NCI-H82 (cell line): Measurements from ENCODE around the gene VWA2.

Experiments used
- DNase-seq: peaks from one replicate; lab custom pipeline; 2025; lab: John Stamatoyannopoulos, UW

VWA2 gene

DNA sequence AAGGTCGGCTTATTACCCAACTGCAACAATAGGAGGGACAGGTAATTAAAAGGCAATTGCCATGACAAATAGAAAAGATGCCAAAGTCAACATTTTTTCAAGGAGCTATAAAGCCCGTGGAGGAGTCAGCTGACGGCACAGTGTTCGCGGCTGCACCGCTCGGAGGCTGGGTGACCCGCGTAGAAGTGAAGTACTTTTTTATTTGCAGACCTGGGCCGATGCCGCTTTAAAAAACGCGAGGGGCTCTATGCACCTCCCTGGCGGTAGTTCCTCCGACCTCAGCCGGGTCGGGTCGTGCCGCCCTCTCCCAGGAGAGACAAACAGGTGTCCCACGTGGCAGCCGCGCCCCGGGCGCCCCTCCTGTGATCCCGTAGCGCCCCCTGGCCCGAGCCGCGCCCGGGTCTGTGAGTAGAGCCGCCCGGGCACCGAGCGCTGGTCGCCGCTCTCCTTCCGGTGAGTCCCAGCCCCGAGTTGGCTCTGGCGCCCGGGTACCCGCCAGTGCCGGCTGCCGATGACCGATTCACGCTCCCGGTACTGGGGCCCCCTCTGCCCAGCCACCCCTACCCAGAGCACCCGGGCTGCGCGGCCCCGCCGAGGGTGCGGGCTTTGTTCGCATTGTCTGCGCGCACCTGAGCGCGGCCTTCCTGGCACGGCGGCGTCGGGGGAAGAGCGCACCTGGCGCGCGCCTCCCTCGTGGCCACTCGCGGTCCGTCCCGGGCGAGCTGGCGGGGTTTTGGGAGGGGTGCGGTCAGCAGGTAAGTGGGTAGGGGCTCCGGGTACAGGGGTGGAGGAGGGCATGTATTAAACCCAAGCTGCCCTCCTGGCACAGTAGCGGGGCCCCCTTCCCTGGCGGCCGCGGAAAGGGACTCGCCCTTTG lies at the start of gene VWA2:
TSS of gene VWA2 (plus strand) at position 138 of the 877 bp plus-strand sequence. CDS start 9,460 bp downstream, outside the sequence.
- no peak for DNase-seq

DNA sequence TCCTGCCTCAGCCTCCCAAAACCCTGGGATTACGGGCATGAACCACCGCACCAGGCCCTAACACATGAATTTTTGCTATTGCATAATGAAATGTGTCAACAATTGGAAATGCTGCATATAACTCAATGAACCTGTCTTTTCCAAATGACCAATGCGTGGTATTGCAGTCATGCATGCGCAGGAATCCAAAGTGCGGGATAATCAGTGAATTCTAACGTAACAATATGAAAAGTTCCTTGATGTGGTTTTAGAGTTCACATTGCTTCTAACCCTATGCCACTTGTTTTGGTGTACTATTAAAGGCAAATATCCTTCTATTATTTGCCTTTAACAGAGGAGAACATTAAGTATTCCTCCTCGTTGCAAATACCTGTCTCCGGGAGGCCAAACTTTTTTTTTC lies 49.4 kb upstream of the VWA2 start:
- no peak for DNase-seq

DNA sequence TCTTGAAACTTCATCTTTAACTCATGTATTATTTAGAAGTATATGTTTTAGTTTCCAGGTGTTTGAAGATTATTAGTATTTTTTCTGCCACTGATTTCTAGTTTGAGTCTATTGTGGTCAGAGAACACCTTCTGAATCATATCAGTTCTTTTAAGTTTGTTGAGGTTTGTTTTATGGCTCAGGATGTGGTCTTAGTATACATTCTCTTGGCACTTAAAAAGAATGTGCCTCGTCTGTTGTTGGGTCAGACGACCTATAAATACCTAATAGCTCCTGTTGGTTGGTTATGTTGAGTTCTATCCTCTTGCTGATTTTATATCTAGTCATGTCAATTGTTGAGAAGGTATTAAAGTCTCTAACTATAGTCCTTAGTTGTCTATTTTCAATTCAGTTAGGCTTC lies 44.0 kb upstream of the VWA2 start:
- DNase-seq: no peak

DNA sequence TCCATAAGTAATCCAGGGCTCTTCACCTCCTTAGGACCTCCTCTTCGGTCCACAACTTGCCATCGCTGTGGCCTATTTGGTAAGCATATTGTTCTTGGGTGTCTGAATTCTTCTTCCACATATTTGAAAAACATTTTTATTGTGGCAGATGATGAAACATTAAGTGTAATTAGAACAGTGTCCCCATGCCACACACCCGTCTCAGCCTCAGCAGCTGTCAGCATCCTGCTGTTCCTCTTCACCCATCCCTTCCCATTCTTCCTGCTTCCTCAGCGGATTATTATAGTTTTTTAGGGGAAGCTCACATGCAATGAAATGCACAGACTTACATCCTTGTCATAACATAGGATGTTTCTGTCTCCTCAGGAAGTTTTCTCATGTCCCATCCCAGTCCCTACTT lies 39.8 kb upstream of the VWA2 start:
- no peak for DNase-seq

- no peak for DNase-seq
Observed at GRCh38 chr10:114202812-114203211, 36.2 kb upstream of the VWA2 start.

DNA sequence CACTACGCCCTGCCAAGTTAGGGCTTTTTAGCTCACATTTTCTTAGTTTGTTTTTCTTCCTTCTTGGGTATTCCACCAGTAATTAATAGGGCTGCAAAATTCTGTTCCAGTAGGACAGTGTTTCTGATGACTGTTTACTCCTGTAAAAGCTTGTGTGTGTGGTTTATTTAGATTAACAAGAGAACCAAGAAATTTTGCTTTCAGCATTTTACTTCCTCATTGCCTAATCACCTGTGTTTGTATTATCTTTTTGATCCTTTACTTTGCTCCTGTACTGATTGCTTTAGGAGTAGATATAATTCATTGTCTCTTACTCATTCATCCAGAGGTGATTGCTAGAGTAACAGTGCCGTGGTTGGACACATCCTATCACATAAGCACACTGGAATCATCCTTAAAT lies 32.2 kb upstream of the VWA2 start:
- no peak for DNase-seq

DNA sequence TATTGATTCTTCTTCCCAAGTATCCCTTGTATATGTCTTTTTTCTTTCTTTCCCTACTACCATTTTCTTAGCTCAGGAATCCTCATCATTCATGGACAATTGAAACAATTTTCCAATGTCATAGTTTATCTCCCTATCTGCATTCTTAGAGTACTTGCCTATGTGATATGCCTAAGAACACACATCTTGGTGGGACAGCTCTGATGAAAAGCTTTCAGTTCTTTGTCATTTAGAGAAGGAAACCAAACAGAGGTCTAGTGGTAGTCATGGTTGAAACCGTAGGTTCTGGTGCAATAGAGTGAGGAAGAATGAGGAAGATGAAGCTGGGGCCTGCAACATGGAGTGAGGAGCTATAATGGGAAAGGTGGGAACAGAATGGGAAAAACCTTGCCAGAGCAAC lies 31.7 kb upstream of the VWA2 start:
- DNase-seq: no peak

- no peak for DNase-seq
Observed at GRCh38 chr10:114208351-114208750, 30.7 kb upstream of the VWA2 start.

DNA sequence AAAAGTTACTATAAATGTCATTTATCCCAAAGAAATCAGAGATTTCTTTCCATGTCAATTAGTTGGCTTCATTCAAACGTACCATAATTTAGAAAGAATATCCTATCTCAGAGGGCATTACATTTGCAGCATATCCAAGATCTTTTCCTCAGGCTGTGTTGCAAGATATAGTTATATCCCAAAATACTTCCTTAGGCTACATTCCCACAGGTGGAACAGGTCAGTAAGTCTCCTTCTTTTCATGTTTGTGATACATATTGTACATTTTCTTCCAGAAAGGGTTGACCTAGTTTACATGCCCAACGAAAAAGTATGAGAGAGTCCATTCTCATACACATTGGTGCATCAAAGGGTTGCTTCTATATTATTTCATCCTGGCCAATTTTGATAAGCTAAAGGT lies 26.9 kb upstream of the VWA2 start:
- no peak for DNase-seq

DNA sequence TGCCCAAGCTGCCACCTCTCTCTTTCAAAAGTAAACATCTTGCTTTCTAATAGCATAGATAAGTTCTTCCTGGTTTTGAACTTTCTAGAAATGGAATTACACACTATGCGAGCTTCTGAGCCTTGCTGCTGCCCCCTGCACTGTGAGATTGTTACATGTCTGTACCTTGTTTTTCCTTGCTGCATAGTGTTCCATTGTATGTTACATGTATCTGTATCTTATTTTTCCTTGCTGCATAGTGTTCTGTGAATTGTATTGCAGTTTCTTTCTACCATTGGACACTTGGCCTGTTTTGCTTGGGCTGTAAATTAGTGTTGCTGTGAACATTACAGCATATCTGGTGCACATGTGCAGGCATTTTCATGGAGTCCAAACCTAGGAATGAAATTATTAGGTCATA lies 24.0 kb upstream of the VWA2 start:
- no peak for DNase-seq

DNA sequence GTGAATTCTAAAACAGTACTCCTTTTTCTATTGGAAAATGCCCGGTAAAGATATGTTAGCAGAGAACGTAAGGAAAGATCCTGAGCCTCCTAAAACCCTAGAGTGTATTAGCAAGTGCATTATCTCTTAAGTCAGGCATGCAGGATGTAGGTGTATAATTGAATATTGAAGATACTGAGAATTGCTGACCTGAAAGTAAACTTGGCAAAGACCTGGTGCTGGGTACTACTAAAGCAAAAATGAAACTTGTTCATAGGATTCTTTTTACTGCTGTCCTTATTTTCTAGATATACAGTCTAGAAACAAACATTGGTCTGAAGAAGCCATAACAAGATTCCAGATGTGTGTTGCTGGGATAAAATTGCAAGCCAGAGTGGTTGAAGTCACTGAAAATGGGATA lies 18.8 kb upstream of the VWA2 start:
- no peak for DNase-seq

DNA sequence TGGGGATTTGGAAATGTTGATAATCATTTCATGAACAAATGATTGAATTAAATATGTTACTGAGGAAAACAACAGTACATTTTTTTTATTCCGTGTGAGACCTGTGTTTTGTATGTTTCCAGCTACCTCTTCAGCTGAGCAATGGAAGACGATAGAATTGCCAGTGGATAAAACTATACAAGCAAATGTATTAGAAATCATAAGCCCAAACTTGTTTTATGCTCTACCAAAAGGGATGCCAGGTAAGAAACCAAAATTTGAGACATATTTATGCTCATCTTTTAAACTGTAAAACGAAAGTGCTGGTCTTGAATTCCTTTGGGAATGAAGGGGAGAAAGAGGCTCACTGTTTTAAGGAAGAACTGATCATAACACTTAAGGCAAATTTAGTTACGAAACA lies 17.8 kb upstream of the VWA2 start:
- no peak for DNase-seq

DNA sequence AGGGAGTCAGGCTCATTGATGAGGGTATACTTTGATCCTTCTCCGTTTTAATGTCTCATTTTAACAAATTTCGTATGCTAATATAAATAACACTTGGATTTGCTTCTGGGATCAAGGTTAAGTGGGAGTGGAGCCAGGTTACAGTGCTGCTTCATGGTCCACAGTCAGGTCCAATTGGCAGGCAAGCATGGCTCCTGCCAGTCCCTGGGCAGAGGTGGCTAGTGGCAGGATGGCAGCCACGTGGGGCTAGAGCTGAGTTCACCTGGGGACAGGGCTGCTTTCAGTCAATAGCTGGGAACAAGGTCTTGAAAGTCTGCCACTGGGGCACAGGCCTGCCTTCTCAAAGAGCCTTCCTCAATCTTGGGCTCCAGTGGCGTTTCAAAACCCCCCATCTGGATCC lies 16.0 kb upstream of the VWA2 start:
- no peak for DNase-seq

DNA sequence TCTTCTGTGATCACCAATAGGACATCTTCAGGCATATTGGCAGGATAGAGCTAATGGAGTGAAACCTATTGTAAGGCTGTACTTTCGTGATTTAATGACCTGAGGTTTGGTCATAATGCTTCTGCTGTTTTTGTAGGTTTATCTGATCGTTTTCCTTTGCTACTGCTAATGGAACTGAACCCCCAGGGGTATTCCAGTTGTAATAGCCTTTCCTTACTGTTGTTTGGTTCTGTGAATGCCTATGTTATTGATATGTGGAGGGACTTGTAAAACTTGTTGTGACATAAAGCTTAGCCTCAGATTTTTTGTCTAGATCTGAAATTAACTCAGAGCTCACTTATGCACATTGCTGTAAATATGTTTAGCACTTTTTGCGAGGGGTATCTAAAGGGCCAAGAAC lies 10.9 kb upstream of the VWA2 start:
- DNase-seq: no peak

GRCh38 chr10:114232561-114233176 lies 6.4 kb upstream of the VWA2 start:
- no peak for DNase-seq

GRCh38 chr10:114233482-114233881 lies 5.6 kb upstream of the VWA2 start:
- DNase-seq: no peak

- no peak for DNase-seq
Observed at GRCh38 chr10:114234132-114234531, 4.9 kb upstream of the VWA2 start.

GRCh38 chr10:114239994-114240345 lies 916 bp downstream of the VWA2 start:
- no peak for DNase-seq

- no peak for DNase-seq
Observed at GRCh38 chr10:114242235-114242634, 3.2 kb downstream of the VWA2 start.

GRCh38 chr10:114243661-114244060 lies 4.6 kb downstream of the VWA2 start:
- DNase-seq: no peak

DNA sequence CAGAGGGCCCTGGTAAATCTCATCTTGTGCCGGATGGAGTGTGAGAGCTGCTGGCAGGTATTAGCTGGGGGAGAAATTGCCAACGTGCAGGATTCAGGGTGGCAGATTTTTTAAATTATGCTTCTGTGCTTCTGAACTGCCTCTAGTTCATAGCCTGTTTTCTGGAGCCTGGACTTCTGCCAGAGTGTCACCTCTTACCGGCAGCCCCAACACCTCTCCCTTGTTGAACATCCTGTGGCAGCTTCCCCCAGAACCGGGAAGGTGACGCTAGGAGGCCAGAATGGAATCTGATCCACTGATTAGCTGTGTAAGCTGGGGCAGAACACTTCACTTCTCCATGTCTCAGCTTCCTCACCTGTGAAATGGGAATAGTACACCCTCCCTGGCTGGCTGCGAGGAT lies 5.1 kb downstream of the VWA2 start:
- DNase-seq: no peak

DNA sequence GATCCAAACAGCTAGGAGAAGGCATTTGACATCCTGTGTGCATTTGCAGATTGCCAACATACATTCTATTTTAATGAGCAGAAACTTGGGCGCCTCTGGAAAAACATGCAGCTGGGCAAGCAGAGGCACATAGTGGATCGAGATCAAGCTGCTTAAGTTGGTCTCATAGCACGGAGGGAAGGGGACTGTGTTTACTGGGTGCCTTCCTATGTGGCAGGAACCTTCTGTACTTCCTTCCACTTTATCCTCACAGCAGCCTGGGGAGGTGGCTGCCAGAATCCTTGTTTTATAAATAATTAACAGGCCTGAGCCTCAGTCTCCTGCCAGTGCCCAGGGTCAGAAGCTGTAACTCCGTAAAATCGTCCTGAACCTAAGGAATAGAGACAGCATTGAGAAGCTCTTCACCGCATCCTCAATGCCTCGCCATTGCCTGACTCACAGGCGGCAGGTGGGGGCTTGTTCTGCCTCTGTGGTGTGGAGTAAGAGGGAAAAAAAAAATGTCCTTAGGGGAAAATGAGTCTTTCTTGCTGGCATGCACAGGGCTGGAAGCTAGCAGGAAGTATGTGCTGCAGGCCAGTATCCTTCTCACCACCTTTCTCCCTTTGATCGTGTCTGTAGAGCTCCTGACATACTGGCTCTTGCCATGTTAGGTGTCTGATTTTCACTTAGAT lies 6.2 kb downstream of the VWA2 start:
- no peak for DNase-seq

DNA sequence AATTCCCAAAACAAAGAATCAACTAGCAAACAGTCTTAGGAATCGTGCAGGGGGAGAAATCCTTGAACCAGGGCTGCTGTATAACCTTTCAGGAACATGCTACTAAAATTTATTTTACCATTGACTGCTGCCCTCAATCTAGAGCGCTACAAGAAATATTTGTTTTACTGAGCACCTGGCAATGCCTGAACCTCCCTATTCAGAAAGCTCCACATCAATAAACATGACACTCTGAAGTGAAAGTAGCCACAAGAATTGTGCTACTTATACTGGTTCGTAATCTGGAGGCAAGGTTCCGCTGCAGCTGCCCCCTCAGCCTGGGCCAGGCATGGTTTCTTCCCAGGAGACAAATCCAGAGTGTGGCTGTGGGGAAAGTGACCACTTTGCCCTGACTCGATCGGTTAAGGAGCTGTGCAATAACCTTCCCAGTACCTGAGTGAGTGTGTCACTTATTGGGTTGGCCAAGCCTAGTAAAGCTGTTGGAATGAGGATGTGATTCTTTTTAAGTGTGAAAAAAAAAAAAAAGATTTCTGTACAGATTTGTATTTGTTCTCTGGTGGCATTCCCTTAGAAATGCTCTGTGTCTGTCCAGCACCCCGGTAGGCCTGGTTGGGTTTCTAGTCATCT lies 7.7 kb downstream of the VWA2 start:
- DNase-seq: no peak
